BJ (cell line): ENCODE results near the gene RARRES2. TPM values are rescaled to one million over a fixed set of nuclear protein-coding genes. Genes with fewer than 3 reads are reported as not detected.

Experiments used
- CTCF ChIA-PET: fragments of 350-600 bp; formaldehyde crosslinking; extraction: SDS; loops from one replicate; lab custom pipeline; 2021; ENCODE audit warnings: antibody characterized with exemption, inconsistent platforms; lab: Yijun Ruan, JAX
- POLR2A ChIA-PET: fragments of 300-600 bp; sonication (Branson Sonifier 250); formaldehyde crosslinking; extraction: SDS; loops from one replicate; lab custom pipeline; 2021; ENCODE audit warnings: antibody characterized with exemption; lab: Charles Lee
- DNase-seq: peaks from one replicate; pipeline ENCODE4 v3.0.0-alpha.2; 2011; ENCODE audit warnings: low read depth
- H3K27me3 ChIP-seq: 2 replicates; pipeline ENCODE4 v1.6.0; 2011; ENCODE audit warnings: low read length; ENCODE audit not compliant: control insufficient read depth, insufficient read depth
- H3K36me3 ChIP-seq: 2 replicates; pipeline ENCODE4 v1.5.1; 2011; ENCODE audit warnings: low read length; ENCODE audit not compliant: control insufficient read depth, insufficient read depth
- H3K4me3 ChIP-seq: 2 replicates; pipeline ENCODE4 v1.5.1; 2011; ENCODE audit warnings: low read depth, mild to moderate bottlenecking, control low read depth, low read length
- CTCF ChIP-seq: IDR thresholded peaks from 2 replicates; pipeline ENCODE4 v1.5.1; 2011; ENCODE audit warnings: low read depth, mild to moderate bottlenecking, control low read depth, inconsistent platforms, low read length, moderate library complexity; ENCODE audit not compliant: insufficient read depth
- polyA plus RNA-seq: library from polyadenylated mRNA; depleted of rRNA; stranded (reverse); fragments of >200 nt; gene quantifications from 2 replicates; pipeline ENCODE4 v1.2.3, GENCODE V29; 2011

The RARRES2 gene
- polyA plus RNA-seq, 1 experiment = 6.3 TPM

GRCh38 chr7:150344299-150344698 is 2.9 kb upstream of the RARRES2 start:
- TF ChIP-seq CTCF = no peak
- ChIA-PET POLR2A (no interaction called here), CTCF (interaction anchor here (1.5 to 4.8 kb wide), 2 partner anchors 9 to 12 kb away, joined by 4 to 27 read pairs; no protein-coding TSS in a partner anchor)
- H3K36me3 ChIP-seq = no peaks in the 10 kb centered on the region
- peaks cover 20% of the 10 kb centered on the region for H3K27me3 ChIP-seq
- no peak for DNase-seq
- H3K4me3 ChIP-seq = no peak overlapping the region

- ChIA-PET CTCF (interaction anchor here (1.5 to 4.8 kb wide), 2 partner anchors 10 to 13 kb away, joined by 4 to 27 read pairs; no protein-coding TSS in a partner anchor), POLR2A (no interaction called here)
- TF ChIP-seq CTCF = no peak
- no peak overlapping the region for H3K4me3 ChIP-seq
- DNase-seq = no peak
- H3K27me3 ChIP-seq = peaks cover 20% of the 10 kb centered on the region
- no peaks in the 10 kb centered on the region for H3K36me3 ChIP-seq
Observed at GRCh38 chr7:150343225-150343624, 1.8 kb upstream of the RARRES2 start.

- H3K27me3 ChIP-seq = peaks cover 20% of the 10 kb centered on the region
- ChIA-PET CTCF (no interaction called here), POLR2A (no interaction called here)
- no peak overlapping the region for H3K4me3 ChIP-seq
- no peak for DNase-seq
- H3K36me3 ChIP-seq = no peaks in the 10 kb centered on the region
- no peak for TF ChIP-seq CTCF
Observed at GRCh38 chr7:150342121-150342408, 636 bp upstream of the RARRES2 start.

GRCh38 chr7:150340875-150341262 is 560 bp downstream of the RARRES2 start:
- H3K4me3 ChIP-seq = peak overlapping the region; percentile 4; the same call in 1 of the 2 replicates
- DNase-seq = no peak
- TF ChIP-seq CTCF = no peak
- ChIA-PET POLR2A (interaction anchor here (0.7 kb wide), 1 partner anchor 14 kb away, joined by 5 read pairs; no protein-coding TSS in a partner anchor), CTCF (interaction anchor here (1.9 kb wide), 1 partner anchor 81 kb away, joined by 5 read pairs; no protein-coding TSS in a partner anchor)
- no peaks in the 10 kb centered on the region for H3K36me3 ChIP-seq
- H3K27me3 ChIP-seq = peaks cover 20% of the 10 kb centered on the region

- CTCF ChIA-PET = interaction anchor here (1.1 to 1.9 kb wide), 2 partner anchors 16 to 82 kb away, joined by 3 to 5 read pairs; no protein-coding TSS in a partner anchor
- POLR2A ChIA-PET = interaction anchor here (0.6 to 0.7 kb wide), 2 partner anchors 15 to 27 kb away, joined by 5 to 10 read pairs; no protein-coding TSS in a partner anchor
- DNase-seq = no peak
Observed at GRCh38 chr7:150340024-150340749, 1.2 kb downstream of the RARRES2 start.

More at GRCh38 chr7:150340024-150340749, 1.2 kb downstream of the RARRES2 start:
- TF ChIP-seq CTCF = no peak
- peak overlapping the region; percentile 17; the same call in 1 of the 2 replicates for H3K4me3 ChIP-seq
- H3K36me3 ChIP-seq = no peaks in the 10 kb centered on the region
- H3K27me3 ChIP-seq = peaks cover 20% of the 10 kb centered on the region
